ENCODE data around the gene QDPR.
"Not testable (repeated sequence)": the region's sequence is repeated elsewhere in the genome, so short reads cannot be mapped to it uniquely, and the experiment has no call there.

QDPR gene

GRCh38 chr4:17492058-17492741, 19.7 kb downstream of the QDPR start:
- no peak for FAIRE-seq
- peak; percentile 17 for DNase-seq (ENCODE audit: low spot score)

- DNase-seq (ENCODE audit: low spot score) = no peak
- no peak for FAIRE-seq
Measured at GRCh38 chr4:17491196-17491595, 20.7 kb downstream of the QDPR start.

- no peak for FAIRE-seq
- DNase-seq (ENCODE audit: low spot score) = no peak
Measured at GRCh38 chr4:17490575-17491059, 21.3 kb downstream of the QDPR start.

- DNase-seq (ENCODE audit: low spot score) (no peak), FAIRE-seq (no peak)
Measured at GRCh38 chr4:17489721-17490120, 22.2 kb downstream of the QDPR start.

- FAIRE-seq (no peak), DNase-seq (ENCODE audit: low spot score) (no peak)
Measured at GRCh38 chr4:17489123-17489522, 22.8 kb downstream of the QDPR start.

GRCh38 chr4:17482716-17483115, 29.2 kb downstream of the QDPR start:
- DNase-seq (ENCODE audit: low spot score) (no peak), FAIRE-seq (no peak)

GRCh38 chr4:17480955-17481354, 30.9 kb downstream of the QDPR start:
- DNase-seq (ENCODE audit: low spot score) (no peak), FAIRE-seq (no peak)

GRCh38 chr4:17480210-17480927, 31.5 kb downstream of the QDPR start:
- no peak for FAIRE-seq
- no peak for DNase-seq (ENCODE audit: low spot score)

GRCh38 chr4:17477774-17478472, 34.0 kb downstream of the QDPR start:
- FAIRE-seq (no peak), DNase-seq (ENCODE audit: low spot score) (no peak)

- no peak for FAIRE-seq
Measured at GRCh38 chr4:17476853-17477252, 35.0 kb downstream of the QDPR start.

GRCh38 chr4:17475481-17475880, 36.4 kb downstream of the QDPR start:
- no peak for DNase-seq (ENCODE audit: low spot score)
- no peak for FAIRE-seq

More at GRCh38 chr4:17476853-17477252, 35.0 kb downstream of the QDPR start:
- DNase-seq (ENCODE audit: low spot score) = no peak

- DNase-seq (ENCODE audit: low spot score) = no peak
- FAIRE-seq = no peak
Measured at GRCh38 chr4:17469931-17470674, 41.8 kb downstream of the QDPR start.

- DNase-seq (ENCODE audit: low spot score) (peak; percentile 20), FAIRE-seq (no peak)
Measured at GRCh38 chr4:17468619-17469221, 43.2 kb downstream of the QDPR start.

- FAIRE-seq (no peak), DNase-seq (ENCODE audit: low spot score) (no peak)
Measured at GRCh38 chr4:17463606-17464005, 48.3 kb downstream of the QDPR start.

GRCh38 chr4:17450269-17450804, 61.6 kb downstream of the QDPR start:
- DNase-seq (ENCODE audit: low spot score) (no peak), FAIRE-seq (no peak)

- DNase-seq (ENCODE audit: low spot score) (no peak), FAIRE-seq (no peak)
Measured at GRCh38 chr4:17448689-17449088, 63.2 kb downstream of the QDPR start.

- FAIRE-seq = no peak
- peak; percentile 40 for DNase-seq (ENCODE audit: low spot score)
Measured at GRCh38 chr4:17447675-17448298, 64.1 kb downstream of the QDPR start.

GRCh38 chr4:17447056-17447455, 64.8 kb downstream of the QDPR start:
- DNase-seq (ENCODE audit: low spot score) = no peak
- no peak for FAIRE-seq

GRCh38 chr4:17442477-17442876, 69.4 kb downstream of the QDPR start:
- not testable (repeated sequence) for DNase-seq (ENCODE audit: low spot score); FAIRE-seq

GRCh38 chr4:17437396-17437795, 74.5 kb downstream of the QDPR start:
- FAIRE-seq = no peak
- DNase-seq (ENCODE audit: low spot score) = no peak
